ENCODE data around the gene PLA2G6. TPM values are rescaled to one million over a fixed set of nuclear protein-coding genes. Genes with fewer than 3 reads are reported as not detected.

PLA2G6 gene
- 36.0 TPM for total RNA-seq (2021; ENCODE audit: unreplicated experiment)
- 24.8 and 27.6 TPM in 2 replicates for polyA plus RNA-seq (2012)
- Bru-seq, nascent RNA: percentile 49 among the genes with signal in this experiment
- BruChase-seq, experiment 1, labeled RNA remaining after a 6-hour chase: percentile 44 among the genes with signal in this experiment
- percentile 47 among the genes with signal in this experiment for BruChase-seq, experiment 2, labeled RNA remaining after a 2-hour chase
- long read RNA-seq, partial matches to known transcripts: 2 of 10 reads
- long read RNA-seq, other reads (novel, unspliced or antisense): 8 of 10 reads

GRCh38 chr22:38181453-38182200 lies at the start of gene PLA2G6:
TSS of gene PLA2G6 (minus strand) at chr22:38181830. CDS start at chr22:38169426, 12,404 bp downstream.
- Histone ChIP-seq H2AFZ (ENCODE audit: low read depth, low read length, poor library complexity, severe bottlenecking) (no peak within 1 kb of the TSS), H3K9me3 (ENCODE audit: control insufficient read depth in 1 of 2, insufficient read depth in 1 of 2, low read depth in 1 of 2, low read length in 2 of 2) (no peaks in the 10 kb centered on the region), H3K27me3 (ENCODE audit: insufficient read depth, low read length) (no peaks in the 10 kb centered on the region), H3K4me1 (ENCODE audit: control insufficient read depth in 1 of 2, insufficient read depth in 2 of 2, low read length in 2 of 2) (peaks cover 46 to 54% of the 10 kb centered on the region in 2 experiments), H3K27ac (ENCODE audit: low read depth, low read length) (peak within 1 kb of the TSS; percentile 97), H3K36me3 (ENCODE audit: control insufficient read depth in 1 of 2, insufficient read depth in 2 of 2, low read length in 2 of 2) (no peaks in the 10 kb centered on the region), H3K4me2 (ENCODE audit: low read length) (peak within 1 kb of the TSS; percentile 96), H4K20me1 (ENCODE audit: insufficient read depth) (no peaks in the 10 kb centered on the region), H3K9me2 (ENCODE audit: insufficient read depth) (no peaks in the 10 kb centered on the region), H3K9ac (ENCODE audit: low read length) (peak within 1 kb of the TSS; percentile 87), H3K4me3 (replicated peaks in 1 of 2; ENCODE audit: low read depth in 1 of 2, low read length in 2 of 2) (peak within 1 kb of the TSS; percentile 73 to 84), H3K79me2 (ENCODE audit: insufficient read depth, low read length) (peaks cover 6% of the 10 kb centered on the region)
- DNase-seq (ENCODE audit: low read depth, low spot score): peak; percentile 96
- BruUV-seq (replicated peaks): no TSS peak
- CTCF ChIA-PET: interaction anchor here (0.6 to 1.0 kb wide), 2 partner anchors 17 to 38 kb away, joined by 3 read pairs; no protein-coding TSS in a partner anchor
- peak; percentile 86 for ATAC-seq
- RAD21 ChIA-PET (ENCODE audit: low non-redundant PET in 1 of 2, low total read pairs in 2 of 2, uncharacterized antibody in 2 of 2, unreplicated experiment in 2 of 2): no interaction called here
- POLR2A ChIA-PET: interaction anchor here (0.5 to 1.3 kb wide), 4 partner anchors 11 to 32 kb away, joined by 3 to 4 read pairs (median 3); no protein-coding TSS in a partner anchor
- intact Hi-C loops (cut with micrococcal nuclease): no loop called here
- TF ChIP-seq POLR2AphosphoS5 (IDR thresholded peaks at IDR 0.05; ENCODE audit: low read depth, low read length) (peak; percentile 70), EGR1 (IDR thresholded peaks at IDR 0.05; ENCODE audit: low read depth) (peak; percentile 87), EZH2 (IDR thresholded peaks at IDR 0.05) (no peak), YY1 (IDR thresholded peaks at IDR 0.05; ENCODE audit: extremely low read depth, insufficient replicate concordance, low read depth, low read length) (peak; percentile 99), JUND (IDR thresholded peaks at IDR 0.05) (no peak), RAD21 (IDR thresholded peaks at IDR 0.05; ENCODE audit: low read depth) (no peak), REST (IDR thresholded peaks at IDR 0.05; ENCODE audit: low read depth) (no peak), SP1 (IDR thresholded peaks at IDR 0.05; ENCODE audit: low read depth) (peak; percentile 73), SIN3A (IDR thresholded peaks at IDR 0.05; ENCODE audit: low read depth) (no peak), ELF1 (IDR thresholded peaks at IDR 0.05; ENCODE audit: borderline replicate concordance, low read depth) (peak; percentile 96; the same call in 1 of the 2 replicates), CEBPB (IDR thresholded peaks at IDR 0.05; ENCODE audit: low read depth) (no peak), ZFX (IDR thresholded peaks at IDR 0.05) (0 out of 2 replicates have a peak, but pooled peaks have one; percentile 6), MAX (IDR thresholded peaks at IDR 0.05) (peak; percentile 10; the same call in 1 of the 2 replicates), TCF7L2 (IDR thresholded peaks at IDR 0.05; ENCODE audit: borderline replicate concordance, extremely low read depth, insufficient read depth, insufficient read length) (no peak)
